Endodermal cell (in vitro differentiated cells): ENCODE results near the gene PARD3B. TPM values are rescaled to one million over a fixed set of nuclear protein-coding genes. Genes with fewer than 3 reads are reported as not detected.

ENCODE experiments used
- DNase-seq: peaks from one replicate; pipeline ENCODE4 v3.0.0-alpha.2; 2017
- H3K27ac ChIP-seq: 2 replicates; pipeline ENCODE4 v1.5.1; 2013; ENCODE audit warnings: mild to moderate bottlenecking, low read depth, low read length, moderate library complexity
- H3K27me3 ChIP-seq: 2 replicates; pipeline ENCODE4 v1.6.1; 2013; ENCODE audit warnings: mild to moderate bottlenecking, low read length, moderate library complexity; ENCODE audit not compliant: insufficient read depth, control insufficient read depth, poor library complexity, severe bottlenecking
- H3K36me3 ChIP-seq: 2 replicates; pipeline ENCODE4 v1.7.0; 2013; ENCODE audit warnings: mild to moderate bottlenecking, low read length, moderate library complexity; ENCODE audit not compliant: control insufficient read depth, insufficient read depth
- H3K4me1 ChIP-seq: one replicate; pipeline ENCODE4 v1.7.0; 2013; ENCODE audit warnings: low read length; ENCODE audit not compliant: control insufficient read depth, insufficient read depth
- H3K4me3 ChIP-seq: 2 replicates; pipeline ENCODE4 v1.5.1; 2013; ENCODE audit warnings: mild to moderate bottlenecking, low read length, moderate library complexity
- H3K9ac ChIP-seq: 2 replicates; pipeline ENCODE4 v1.6.1; 2013; ENCODE audit warnings: mild to moderate bottlenecking, low read length, moderate library complexity; ENCODE audit not compliant: poor library complexity, severe bottlenecking; ENCODE audit errors: extremely low read depth
- H3K9me3 ChIP-seq: 2 replicates; pipeline ENCODE4 v1.6.1; 2013; ENCODE audit warnings: mild to moderate bottlenecking, low read length, moderate library complexity; ENCODE audit not compliant: control insufficient read depth
- H3K27ac Mint-ChIP-seq: 2 replicates; pipeline ENCODE4 v1.8.0; 2020; ENCODE audit warnings: mixed read lengths
- H3K27me3 Mint-ChIP-seq: 2 replicates; pipeline ENCODE4 v1.8.0; 2021; ENCODE audit warnings: mild to moderate bottlenecking, mixed read lengths; ENCODE audit not compliant: insufficient read depth
- H3K36me3 Mint-ChIP-seq: 2 replicates; pipeline ENCODE4 v1.8.0; 2020; ENCODE audit warnings: low read depth, mixed read lengths
- H3K4me1 Mint-ChIP-seq: 2 replicates; pipeline ENCODE4 v1.8.0; 2020; ENCODE audit warnings: mixed read lengths
- H3K4me3 Mint-ChIP-seq: 2 replicates; pipeline ENCODE4 v1.8.0; 2020; ENCODE audit warnings: mild to moderate bottlenecking, moderate library complexity, mixed read lengths
- H3K9me3 Mint-ChIP-seq: 2 replicates; pipeline ENCODE4 v1.8.0; 2020; ENCODE audit warnings: mild to moderate bottlenecking, mixed read lengths
- WGBS, 2 experiments: methylation state at CpG; one replicate each; pipeline versions ENCODE4 v1.1.5 to v1.1.7; 2013; ENCODE audit warnings: missing lambda C conversion rate in 2 of 2, mixed read lengths in 1 of 2; ENCODE audit not compliant: insufficient coverage in 1 of 2, insufficient read length in 1 of 2; 5-methylcytosine and 5-hydroxymethylcytosine counted together
- total RNA-seq, 2 donors: library from RNA; stranded (reverse); fragmentation: NEBNext Ultra II Directional in 1 of 2; extraction: Animal tissue kit (Norgen Biotek cat#: 25700) in 1 of 2; gene quantifications; 2 replicates in 1 of 2; 3 replicates in 1 of 2; pipeline ENCODE4 v1.2.1, GENCODE V29; 2021
- TF ChIP-seq, protein P1 (sequence below): fragments of 200-600 bp; sonication (generic); conservative IDR thresholded peaks from 2 replicates; pipeline ENCODE4 v1.5.0; 2021; ENCODE audit warnings: antibody characterized with exemption, mild to moderate bottlenecking

The PARD3B gene
- total RNA-seq, 2 donors from 2014 or later = 2.5 to 5.6 TPM

DNA sequence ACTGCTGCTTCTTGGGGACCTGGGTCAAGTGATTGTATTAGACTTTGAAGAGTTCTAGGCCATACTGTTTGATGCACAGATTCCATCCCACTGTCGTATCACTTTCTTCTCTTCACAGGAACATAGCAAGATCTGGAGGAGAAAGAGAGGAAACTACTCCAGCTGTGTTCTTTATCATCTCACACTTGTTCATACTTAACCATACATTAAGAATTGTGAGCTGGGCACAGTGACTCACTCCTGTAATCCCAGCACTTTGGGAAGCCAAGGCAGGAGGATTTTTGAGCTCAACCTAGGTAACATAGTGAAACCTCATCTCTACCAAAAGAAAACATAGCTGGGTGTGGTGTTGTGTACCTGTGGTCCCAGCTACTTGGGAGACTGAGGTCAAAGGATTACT, 111.7 kb downstream of the PARD3B start:
- H3K9me3 Mint-ChIP-seq = peaks cover 7% of the 10 kb centered on the region
- Histone ChIP-seq H3K27ac (no peak overlapping the region), H3K9ac (no peak overlapping the region), H3K4me1 (no peaks in the 10 kb centered on the region), H3K27me3 (no peaks in the 10 kb centered on the region), H3K4me3 (no peak overlapping the region), H3K9me3 (peaks cover 1% of the 10 kb centered on the region), H3K36me3 (no peaks in the 10 kb centered on the region)
- H3K4me3 Mint-ChIP-seq = no peak overlapping the region
- no peak overlapping the region for H3K27ac Mint-ChIP-seq
- no peak for DNase-seq
- no peaks in the 10 kb centered on the region for H3K27me3 Mint-ChIP-seq
- TF ChIP-seq, protein P1, sequence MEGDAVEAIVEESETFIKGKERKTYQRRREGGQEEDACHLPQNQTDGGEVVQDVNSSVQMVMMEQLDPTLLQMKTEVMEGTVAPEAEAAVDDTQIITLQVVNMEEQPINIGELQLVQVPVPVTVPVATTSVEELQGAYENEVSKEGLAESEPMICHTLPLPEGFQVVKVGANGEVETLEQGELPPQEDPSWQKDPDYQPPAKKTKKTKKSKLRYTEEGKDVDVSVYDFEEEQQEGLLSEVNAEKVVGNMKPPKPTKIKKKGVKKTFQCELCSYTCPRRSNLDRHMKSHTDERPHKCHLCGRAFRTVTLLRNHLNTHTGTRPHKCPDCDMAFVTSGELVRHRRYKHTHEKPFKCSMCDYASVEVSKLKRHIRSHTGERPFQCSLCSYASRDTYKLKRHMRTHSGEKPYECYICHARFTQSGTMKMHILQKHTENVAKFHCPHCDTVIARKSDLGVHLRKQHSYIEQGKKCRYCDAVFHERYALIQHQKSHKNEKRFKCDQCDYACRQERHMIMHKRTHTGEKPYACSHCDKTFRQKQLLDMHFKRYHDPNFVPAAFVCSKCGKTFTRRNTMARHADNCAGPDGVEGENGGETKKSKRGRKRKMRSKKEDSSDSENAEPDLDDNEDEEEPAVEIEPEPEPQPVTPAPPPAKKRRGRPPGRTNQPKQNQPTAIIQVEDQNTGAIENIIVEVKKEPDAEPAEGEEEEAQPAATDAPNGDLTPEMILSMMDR = no peak
- peaks cover 2% of the 10 kb centered on the region for H3K36me3 Mint-ChIP-seq
- peaks cover 4% of the 10 kb centered on the region for H3K4me1 Mint-ChIP-seq
- 95% methylated on average over 1 of the region's 1 CpG; no CpG with 5 or more reads in 1 of the 2 experiments for WGBS, 2 experiments

DNA sequence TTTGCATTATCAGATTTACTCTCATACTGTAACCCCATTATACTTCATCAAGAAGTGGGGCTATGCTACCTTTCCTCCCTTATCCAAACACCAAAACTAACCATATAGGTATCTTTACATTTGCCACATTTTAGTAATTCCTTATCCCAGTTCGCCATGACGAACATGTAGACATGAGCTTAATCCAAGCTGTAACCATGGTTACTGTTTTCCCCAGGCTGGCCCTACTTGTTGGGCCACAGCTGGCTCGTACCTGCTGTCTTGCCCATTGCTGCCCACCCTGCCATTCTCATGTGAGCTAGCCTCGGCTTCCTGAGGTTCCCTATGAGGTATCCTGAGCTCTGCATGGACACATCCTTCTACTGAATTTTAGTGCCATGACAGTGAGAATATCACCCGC, 117.7 kb downstream of the PARD3B start:
- H3K9me3 ChIP-seq = no peaks in the 10 kb centered on the region
- peaks cover 5% of the 10 kb centered on the region for H3K4me1 ChIP-seq
- no peak for DNase-seq
- Mint-ChIP-seq H3K27ac (no peak overlapping the region), H3K9me3 (no peaks in the 10 kb centered on the region), H3K4me1 (peaks cover 15% of the 10 kb centered on the region), H3K27me3 (no peaks in the 10 kb centered on the region), H3K4me3 (no peak overlapping the region), H3K36me3 (no peaks in the 10 kb centered on the region)
- no peak overlapping the region for H3K27ac ChIP-seq
- WGBS, 2 experiments = 90 to 92% methylated on average over 4 to 5 of the region's 5 CpGs
- TF ChIP-seq, protein P1 = no peak
- no peaks in the 10 kb centered on the region for H3K36me3 ChIP-seq
- H3K9ac ChIP-seq = no peak overlapping the region
- H3K4me3 ChIP-seq = no peak overlapping the region
- no peaks in the 10 kb centered on the region for H3K27me3 ChIP-seq

DNA sequence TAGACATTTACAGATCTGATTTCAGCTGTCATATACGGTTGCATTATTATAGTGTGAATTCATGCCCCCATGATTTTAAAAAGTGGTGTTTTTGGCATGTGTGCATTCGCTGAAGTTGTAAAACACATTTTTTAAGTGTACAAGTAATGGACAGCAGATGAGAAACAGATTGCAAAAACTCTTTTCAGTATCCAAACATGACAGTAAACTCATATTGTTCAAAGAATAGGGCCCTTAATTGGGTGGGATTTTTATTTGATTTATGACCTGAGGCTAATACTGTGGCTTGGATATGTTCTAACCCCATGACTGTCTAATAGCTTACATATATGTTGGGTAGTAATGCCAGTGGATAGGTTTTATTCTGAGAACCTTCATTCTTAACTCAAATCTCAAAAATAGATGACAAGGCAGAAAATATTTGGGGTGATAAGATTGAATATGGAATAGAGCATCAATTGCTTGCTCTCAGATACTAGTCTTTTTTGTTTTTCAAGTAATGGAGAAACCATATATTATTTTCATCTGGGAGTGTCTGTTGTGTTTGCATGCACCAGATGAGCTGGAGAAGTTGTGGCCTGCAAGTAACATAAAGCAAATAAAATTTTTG, 118.6 kb downstream of the PARD3B start:
- TF ChIP-seq, protein P1 = no peak
- H3K4me3 ChIP-seq = no peak overlapping the region
- Mint-ChIP-seq H3K27me3 (no peaks in the 10 kb centered on the region), H3K9me3 (no peaks in the 10 kb centered on the region), H3K36me3 (no peaks in the 10 kb centered on the region), H3K27ac (no peak overlapping the region), H3K4me1 (peaks cover 12% of the 10 kb centered on the region), H3K4me3 (no peak overlapping the region)
- no peaks in the 10 kb centered on the region for H3K36me3 ChIP-seq
- H3K27me3 ChIP-seq = no peaks in the 10 kb centered on the region
- 92 to 100% methylated on average over 1 to 2 of the region's 2 CpGs for WGBS, 2 experiments
- H3K9me3 ChIP-seq = no peaks in the 10 kb centered on the region
- H3K27ac ChIP-seq = no peak overlapping the region
- DNase-seq = no peak
- H3K4me1 ChIP-seq = peaks cover 5% of the 10 kb centered on the region
- H3K9ac ChIP-seq = no peak overlapping the region
